OCI-LY1 (cell line): ENCODE results near the gene KRT40.

Experiments used
- H2AFZ ChIP-seq: fragments of 200-600 bp; sonication (generic), shearing (Covaris generic); 2 replicates; pipeline ENCODE4 v1.6.0; 2014; ENCODE audit warnings: antibody characterized with exemption, mild to moderate bottlenecking, low read length
- H3F3A ChIP-seq: fragments of 200-600 bp; sonication (generic), shearing (Covaris generic); 2 replicates; pipeline ENCODE4 v1.6.0; 2014; ENCODE audit warnings: mild to moderate bottlenecking, antibody characterized with exemption, low read length, moderate library complexity; ENCODE audit not compliant: insufficient read depth
- H3K27ac ChIP-seq: fragments of 200-600 bp; sonication (generic); 2 replicates; pipeline ENCODE4 v1.5.1; 2014; ENCODE audit warnings: low read length, mixed run types, mild to moderate bottlenecking, low read depth; ENCODE audit not compliant: poor library complexity, severe bottlenecking
- H3K27me3 ChIP-seq: fragments of 200-600 bp; sonication (generic); 2 replicates; pipeline ENCODE4 v1.6.0; 2014; ENCODE audit warnings: antibody characterized with exemption, mild to moderate bottlenecking, low read length, moderate library complexity; ENCODE audit not compliant: insufficient read depth
- H3K36me3 ChIP-seq: fragments of 200-600 bp; sonication (generic); 2 replicates; pipeline ENCODE4 v1.6.1; 2014; ENCODE audit warnings: mild to moderate bottlenecking, antibody characterized with exemption, low read length, moderate library complexity, mixed read lengths; ENCODE audit not compliant: insufficient read depth
- H3K4me1 ChIP-seq: fragments of 200-600 bp; sonication (generic); 2 replicates; pipeline ENCODE4 v1.5.1; 2014; ENCODE audit warnings: mild to moderate bottlenecking, low read length, moderate library complexity; ENCODE audit not compliant: insufficient read depth, severe bottlenecking
- H3K4me2 ChIP-seq: fragments of 200-600 bp; sonication (generic), shearing (Covaris generic); 2 replicates; pipeline ENCODE4 v1.6.1; 2014; ENCODE audit warnings: low read length
- H3K4me3 ChIP-seq: fragments of 200-600 bp; sonication (generic); 2 replicates; pipeline ENCODE4 v1.5.1; 2014; ENCODE audit warnings: low read length, low read depth, mild to moderate bottlenecking, mixed read lengths; ENCODE audit not compliant: poor library complexity, severe bottlenecking
- H3K79me2 ChIP-seq: fragments of 200-600 bp; shearing (Covaris generic); 2 replicates; pipeline ENCODE4 v1.6.1; 2016; ENCODE audit warnings: mixed run types, low read length, mixed read lengths; ENCODE audit not compliant: insufficient read depth
- H3K9ac ChIP-seq: fragments of 200-600 bp; sonication (generic), shearing (Covaris generic); 2 replicates; pipeline ENCODE4 v1.6.1; 2014; ENCODE audit warnings: mild to moderate bottlenecking, low read length, mixed read lengths
- H3K9me2 ChIP-seq: fragments of 200-600 bp; sonication (generic), shearing (Covaris generic); 2 replicates; pipeline ENCODE4 v1.6.1; 2014; ENCODE audit warnings: low read depth, mild to moderate bottlenecking, low read length, mixed read lengths
- H3K9me3 ChIP-seq: fragments of 200-600 bp; shearing (Covaris generic); 2 replicates; pipeline ENCODE4 v1.6.1; 2014; ENCODE audit warnings: low read length, mixed read lengths
- H4K20me1 ChIP-seq: fragments of 200-600 bp; sonication (generic), shearing (Covaris generic); 2 replicates; pipeline ENCODE4 v1.6.0; 2016; ENCODE audit warnings: mild to moderate bottlenecking, low read length; ENCODE audit not compliant: insufficient read depth
- CTCF ChIP-seq: fragments of 200-600 bp; sonication (generic), shearing (Covaris generic); IDR thresholded peaks from 2 replicates; pipeline ENCODE4 v1.5.1; 2017; ENCODE audit warnings: mild to moderate bottlenecking, antibody characterized with exemption, low read length, moderate library complexity, mixed read lengths
- EZH2 ChIP-seq: fragments of 200-600 bp; sonication (generic), shearing (Covaris generic); IDR thresholded peaks from 2 replicates; pipeline ENCODE4 v1.8.0; 2017; ENCODE audit warnings: borderline replicate concordance, mixed run types, mild to moderate bottlenecking, antibody characterized with exemption, low read length, moderate library complexity, mixed read lengths

Gene KRT40

GRCh38 chr17:41018541-41018940, 34.4 kb upstream of the KRT40 start:
- H3K4me3 ChIP-seq: no peak overlapping the region
- H3K27me3 ChIP-seq: no peaks in the 10 kb centered on the region
- no peak overlapping the region for H3K9ac ChIP-seq
- no peak overlapping the region for H2AFZ ChIP-seq
- H3K27ac ChIP-seq: no peak overlapping the region
- no peaks in the 10 kb centered on the region for H3K9me2 ChIP-seq
- no peaks in the 10 kb centered on the region for H4K20me1 ChIP-seq
- H3K4me1 ChIP-seq: no peaks in the 10 kb centered on the region
- TF ChIP-seq CTCF (no peak), EZH2 (no peak)
- H3K4me2 ChIP-seq: no peak overlapping the region
- no peaks in the 10 kb centered on the region for H3K9me3 ChIP-seq
- H3K79me2 ChIP-seq: no peaks in the 10 kb centered on the region
- H3K36me3 ChIP-seq: no peaks in the 10 kb centered on the region
- no peaks in the 10 kb centered on the region for H3F3A ChIP-seq

GRCh38 chr17:41016578-41017215, 32.6 kb upstream of the KRT40 start:
- no peak overlapping the region for H3K4me2 ChIP-seq

GRCh38 chr17:41015454-41015853, 31.3 kb upstream of the KRT40 start:
- Histone ChIP-seq H3K9me3 (no peaks in the 10 kb centered on the region), H3F3A (no peaks in the 10 kb centered on the region), H2AFZ (no peak overlapping the region), H3K36me3 (no peaks in the 10 kb centered on the region), H3K27me3 (no peaks in the 10 kb centered on the region), H4K20me1 (no peaks in the 10 kb centered on the region), H3K27ac (no peak overlapping the region), H3K4me3 (no peak overlapping the region), H3K79me2 (no peaks in the 10 kb centered on the region), H3K9me2 (no peaks in the 10 kb centered on the region), H3K4me1 (no peaks in the 10 kb centered on the region), H3K4me2 (no peak overlapping the region), H3K9ac (no peak overlapping the region)
- TF ChIP-seq CTCF (no peak), EZH2 (no peak)

More at GRCh38 chr17:41016578-41017215, 32.6 kb upstream of the KRT40 start:
- Histone ChIP-seq H3K36me3 (no peaks in the 10 kb centered on the region), H3F3A (no peaks in the 10 kb centered on the region), H3K27me3 (no peaks in the 10 kb centered on the region), H4K20me1 (no peaks in the 10 kb centered on the region), H3K9me3 (no peaks in the 10 kb centered on the region), H3K9me2 (no peaks in the 10 kb centered on the region), H3K79me2 (no peaks in the 10 kb centered on the region), H2AFZ (no peak overlapping the region), H3K27ac (no peak overlapping the region), H3K4me1 (no peaks in the 10 kb centered on the region), H3K4me3 (no peak overlapping the region), H3K9ac (no peak overlapping the region)
- TF ChIP-seq CTCF (no peak), EZH2 (no peak)
